Fibroblast of lung (primary cell): ENCODE measurements around the gene ZNF862. TPM values are rescaled to one million over a fixed set of nuclear protein-coding genes. Genes with fewer than 3 reads are reported as not detected.
A peak's percentile ranks its signal among the peaks of the same experiment; 100 is the strongest.

ENCODE experiments used
- DNase-seq, 2 donors: peaks; one replicate each; pipeline versions ENCODE4 v3.0.0 to v3.0.0-alpha.2; 2010; ENCODE audit warnings: low read depth in 2 of 2
- H2AFZ ChIP-seq: 2 replicates; pipeline ENCODE4 v1.5.1; 2012; ENCODE audit warnings: low read length, control low read depth, inconsistent platforms
- H3K27ac ChIP-seq: 2 replicates; pipeline ENCODE4 v1.5.1; 2011; ENCODE audit warnings: low read length, control low read depth; ENCODE audit not compliant: insufficient read depth
- H3K27me3 ChIP-seq: 2 replicates; pipeline ENCODE4 v1.5.1; 2011; ENCODE audit warnings: mild to moderate bottlenecking, low read length; ENCODE audit not compliant: control insufficient read depth, insufficient read depth
- H3K36me3 ChIP-seq: 2 replicates; pipeline ENCODE4 v1.5.1; 2011; ENCODE audit warnings: low read length; ENCODE audit not compliant: control insufficient read depth, insufficient read depth
- H3K4me1 ChIP-seq: 2 replicates; pipeline ENCODE4 v1.5.1; 2011; ENCODE audit warnings: low read length; ENCODE audit not compliant: control insufficient read depth, insufficient read depth; ENCODE audit errors: extremely low read depth
- H3K4me2 ChIP-seq: 2 replicates; pipeline ENCODE4 v1.5.1; 2011; ENCODE audit warnings: low read length, control low read depth; ENCODE audit not compliant: insufficient read depth; ENCODE audit errors: extremely low read depth
- H3K4me3 ChIP-seq, 4 experiments: fragments of 200-600 bp in 1 of 4; sonication (generic) in 1 of 4; replicated peaks in 1 of 4; 2 replicates each; pipeline ENCODE4 v1.5.1; 2011 to 2016; ENCODE audit warnings: low read length in 4 of 4, low read depth in 3 of 4, mild to moderate bottlenecking in 3 of 4, control low read depth in 2 of 4, inconsistent platforms in 1 of 4, mixed read lengths in 1 of 4; ENCODE audit not compliant: insufficient read depth in 1 of 4; ENCODE audit errors: control extremely low read depth in 1 of 4
- H3K79me2 ChIP-seq: 2 replicates; pipeline ENCODE4 v1.5.1; 2012; ENCODE audit warnings: mild to moderate bottlenecking, low read length, inconsistent platforms; ENCODE audit not compliant: control insufficient read depth, insufficient read depth
- H3K9ac ChIP-seq: 2 replicates; pipeline ENCODE4 v1.5.1; 2011; ENCODE audit warnings: mild to moderate bottlenecking, low read length, control low read depth; ENCODE audit not compliant: insufficient read depth
- H3K9me3 ChIP-seq: 2 replicates; pipeline ENCODE4 v1.5.1; 2012; ENCODE audit warnings: low read depth, low read length; ENCODE audit not compliant: control insufficient read depth, insufficient read depth
- H4K20me1 ChIP-seq: 2 replicates; pipeline ENCODE4 v1.5.1; 2011; ENCODE audit warnings: low read length; ENCODE audit not compliant: control insufficient read depth, insufficient read depth; ENCODE audit errors: extremely low read depth
- EZH2 ChIP-seq: IDR thresholded peaks from 2 replicates; pipeline ENCODE4 v1.5.1; 2012; ENCODE audit warnings: low read length, control low read depth, mild to moderate bottlenecking; ENCODE audit errors: missing control alignments
- polyA plus RNA-seq, 2 donors: library from polyadenylated mRNA; depleted of rRNA in 1 of 2; stranded (reverse) in 1 of 2; unstranded in 1 of 2; fragments of >200 nt; gene quantifications; 2 replicates each; pipeline ENCODE4 v1.2.1, GENCODE V29; 2011 to 2012; ENCODE audit warnings: missing spikeins in 1 of 2
- total RNA-seq: library from RNA; depleted of rRNA; stranded (reverse); fragments of >200 nt; gene quantifications from 2 replicates; pipeline ENCODE4 v1.2.1, GENCODE V29; 2014
- TF ChIP-seq, protein P1 (sequence below), 2 donors: IDR thresholded peaks in 1 of 2; conservative IDR thresholded peaks in 1 of 2; 1 replicate in 1 of 2; 2 replicates in 1 of 2; pipeline ENCODE4 v1.5.1; 2011 to 2012; ENCODE audit warnings: low read length in 2 of 2, control low read depth in 1 of 2, inconsistent platforms in 1 of 2, low read depth in 1 of 2, mild to moderate bottlenecking in 1 of 2

ZNF862 gene
- total and polyA plus RNA-seq, 2 donors (not counting 1 experiment from before 2014, with no cell fraction given), result 4.7 to 10.9 TPM

DNA sequence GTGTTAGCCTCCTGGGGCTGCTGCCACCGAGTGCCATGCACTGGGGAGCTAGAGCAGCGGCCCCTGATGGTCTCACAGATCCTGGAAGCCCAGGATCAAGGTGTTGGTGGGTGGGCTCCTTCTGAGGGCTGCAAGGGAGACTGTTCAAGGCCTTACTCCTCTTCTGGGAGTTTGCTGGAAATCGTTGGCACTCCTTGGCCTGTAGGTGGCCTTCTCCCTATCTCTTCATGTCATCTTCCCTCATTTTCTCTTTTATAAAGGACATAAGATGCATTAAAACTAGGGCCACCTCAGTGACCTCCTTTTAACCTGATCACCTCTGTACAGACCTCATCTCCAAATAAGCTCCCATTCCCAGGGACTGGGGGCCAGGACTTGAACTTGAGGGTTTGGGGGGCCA is 27.0 kb upstream of the ZNF862 start:
- Histone ChIP-seq H3K79me2 (no peaks in the 10 kb centered on the region), H3K36me3 (no peaks in the 10 kb centered on the region), H3K27me3 (no peaks in the 10 kb centered on the region), H3K9me3 (no peaks in the 10 kb centered on the region), H3K9ac (no peak overlapping the region), H3K4me3 (no peak overlapping the region), H3K4me1 (no peaks in the 10 kb centered on the region), H3K27ac (no peak overlapping the region), H2AFZ (no peak overlapping the region), H3K4me2 (no peak overlapping the region), H4K20me1 (no peaks in the 10 kb centered on the region)
- no peak for TF ChIP-seq EZH2
- TF ChIP-seq, protein P1, sequence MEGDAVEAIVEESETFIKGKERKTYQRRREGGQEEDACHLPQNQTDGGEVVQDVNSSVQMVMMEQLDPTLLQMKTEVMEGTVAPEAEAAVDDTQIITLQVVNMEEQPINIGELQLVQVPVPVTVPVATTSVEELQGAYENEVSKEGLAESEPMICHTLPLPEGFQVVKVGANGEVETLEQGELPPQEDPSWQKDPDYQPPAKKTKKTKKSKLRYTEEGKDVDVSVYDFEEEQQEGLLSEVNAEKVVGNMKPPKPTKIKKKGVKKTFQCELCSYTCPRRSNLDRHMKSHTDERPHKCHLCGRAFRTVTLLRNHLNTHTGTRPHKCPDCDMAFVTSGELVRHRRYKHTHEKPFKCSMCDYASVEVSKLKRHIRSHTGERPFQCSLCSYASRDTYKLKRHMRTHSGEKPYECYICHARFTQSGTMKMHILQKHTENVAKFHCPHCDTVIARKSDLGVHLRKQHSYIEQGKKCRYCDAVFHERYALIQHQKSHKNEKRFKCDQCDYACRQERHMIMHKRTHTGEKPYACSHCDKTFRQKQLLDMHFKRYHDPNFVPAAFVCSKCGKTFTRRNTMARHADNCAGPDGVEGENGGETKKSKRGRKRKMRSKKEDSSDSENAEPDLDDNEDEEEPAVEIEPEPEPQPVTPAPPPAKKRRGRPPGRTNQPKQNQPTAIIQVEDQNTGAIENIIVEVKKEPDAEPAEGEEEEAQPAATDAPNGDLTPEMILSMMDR (conservative IDR thresholded peaks at IDR 0.05 in 1 of 2, IDR thresholded peaks at IDR 0.05 in 1 of 2; ENCODE audit: low read depth in 1 of 2, low read length in 2 of 2), result peak in 1 of 2 donors; percentile 35
- DNase-seq, result peak in 1 of 2 donors; percentile 6

DNA sequence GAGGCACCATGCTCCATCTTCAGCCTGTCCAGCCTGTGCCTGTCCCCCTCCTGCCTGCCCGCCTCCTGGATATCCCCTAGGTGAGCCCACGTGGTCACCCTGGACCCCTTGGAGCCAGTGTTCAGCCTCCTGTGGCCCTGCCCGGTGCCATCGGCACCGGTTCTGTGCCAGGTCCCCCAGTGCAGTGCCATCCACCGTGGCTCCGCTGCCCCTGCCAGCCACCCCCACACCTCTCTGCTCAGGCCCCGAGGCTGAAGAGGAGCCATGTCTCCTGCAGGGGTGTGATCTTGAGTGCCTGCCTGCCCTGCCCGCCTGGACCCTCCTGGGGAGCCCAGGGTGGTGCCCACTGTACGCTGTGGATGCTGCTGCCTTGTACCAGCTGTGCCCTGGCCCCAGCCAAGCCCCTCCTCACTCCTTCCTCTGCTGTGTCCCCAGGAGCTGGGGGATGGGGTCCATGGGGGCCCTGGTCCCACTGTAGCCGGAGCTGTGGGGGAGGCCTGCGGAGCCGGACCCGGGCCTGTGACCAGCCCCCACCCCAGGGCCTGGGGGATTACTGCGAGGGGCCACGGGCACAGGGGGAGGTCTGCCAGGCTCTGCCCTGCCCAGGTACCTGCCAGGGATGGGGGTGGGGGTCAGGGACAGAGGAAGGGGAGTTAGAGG is 26.2 kb upstream of the ZNF862 start:
- no peak overlapping the region for H3K9ac ChIP-seq
- no peak overlapping the region for H3K4me3 ChIP-seq
- H3K4me2 ChIP-seq, result no peak overlapping the region
- no peaks in the 10 kb centered on the region for H3K27me3 ChIP-seq
- no peaks in the 10 kb centered on the region for H3K79me2 ChIP-seq
- no peak overlapping the region for H3K27ac ChIP-seq
- H3K36me3 ChIP-seq, result no peaks in the 10 kb centered on the region
- H2AFZ ChIP-seq, result no peak overlapping the region
- TF ChIP-seq, protein P1 (conservative IDR thresholded peaks at IDR 0.05 in 1 of 2, IDR thresholded peaks at IDR 0.05 in 1 of 2; ENCODE audit: low read depth in 1 of 2, low read length in 2 of 2), result no peak
- no peak for TF ChIP-seq EZH2
- DNase-seq, result no peak
- H3K9me3 ChIP-seq, result no peaks in the 10 kb centered on the region
- H3K4me1 ChIP-seq, result no peaks in the 10 kb centered on the region
- H4K20me1 ChIP-seq, result no peaks in the 10 kb centered on the region

DNA sequence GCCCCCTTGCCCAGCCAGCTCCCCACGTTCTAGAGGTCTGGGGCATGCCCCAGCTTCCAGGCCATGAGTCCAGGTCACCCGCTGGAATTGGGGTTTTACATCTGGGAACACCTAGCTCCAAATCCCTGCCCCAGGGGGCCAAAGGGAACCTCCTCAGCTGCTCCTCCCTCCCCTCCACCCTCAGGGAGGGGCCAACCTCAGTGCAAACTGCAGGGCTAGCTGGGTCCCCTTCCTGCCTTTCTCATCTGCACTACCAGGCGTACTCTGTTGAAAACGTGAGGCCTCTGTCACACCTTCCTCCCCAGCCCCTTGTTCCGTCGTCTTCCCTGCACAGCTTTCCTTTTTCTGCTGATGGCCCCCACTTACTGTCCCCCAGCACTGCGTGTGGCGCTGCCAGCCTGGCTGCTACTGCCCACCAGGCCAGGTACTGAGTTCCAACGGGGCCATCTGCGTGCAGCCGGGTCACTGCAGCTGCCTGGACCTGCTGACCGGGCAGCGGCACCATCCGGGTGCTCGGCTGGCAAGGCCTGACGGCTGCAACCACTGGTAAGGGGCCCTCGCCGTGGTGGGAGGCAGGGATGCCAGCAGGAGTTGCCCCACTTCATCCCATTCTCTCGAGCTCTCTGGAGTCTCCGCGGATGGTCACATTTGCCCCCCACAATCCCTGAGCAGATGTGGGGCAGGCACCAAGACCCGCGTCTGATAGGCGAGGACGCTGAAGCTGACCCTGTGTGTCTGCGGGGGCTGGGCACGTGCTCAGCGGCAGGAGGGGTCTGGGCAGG is 24.7 kb upstream of the ZNF862 start:
- Histone ChIP-seq H3K4me2 (no peak overlapping the region), H3K9ac (no peak overlapping the region), H3K36me3 (no peaks in the 10 kb centered on the region), H2AFZ (no peak overlapping the region), H4K20me1 (no peaks in the 10 kb centered on the region), H3K4me3 (no peak overlapping the region), H3K27ac (no peak overlapping the region), H3K9me3 (no peaks in the 10 kb centered on the region), H3K27me3 (no peaks in the 10 kb centered on the region), H3K4me1 (no peaks in the 10 kb centered on the region), H3K79me2 (no peaks in the 10 kb centered on the region)
- DNase-seq, result no peak
- TF ChIP-seq EZH2, result no peak
- TF ChIP-seq, protein P1 (conservative IDR thresholded peaks at IDR 0.05 in 1 of 2, IDR thresholded peaks at IDR 0.05 in 1 of 2; ENCODE audit: low read depth in 1 of 2, low read length in 2 of 2), result no peak
